CD4-positive, alpha-beta T cell treated with Interleukin-10 for 1 hour (primary cell): ENCODE measurements around the gene SLC6A12.
"Not testable (repeated sequence)": the region's sequence is repeated elsewhere in the genome, so short reads cannot be mapped to it uniquely, and the experiment has no call there.

Source experiments
- DNase-seq: peaks from one replicate; pipeline ENCODE4 v3.0.0-alpha.2; 2020

Gene SLC6A12

GRCh38 chr12:234019-234418 is 20.1 kb upstream of the SLC6A12 start:
- no peak for DNase-seq

GRCh38 chr12:233615-233968 is 19.6 kb upstream of the SLC6A12 start:
- DNase-seq: no peak

GRCh38 chr12:232731-233614 is 19.0 kb upstream of the SLC6A12 start:
- DNase-seq: no peak

GRCh38 chr12:230925-231671 is 17.1 kb upstream of the SLC6A12 start:
- DNase-seq: no peak

- no peak for DNase-seq
These were observed 15.7 kb upstream of the SLC6A12 start for GRCh38 chr12:229441-230191.

- no peak for DNase-seq
These were observed 14.9 kb upstream of the SLC6A12 start for GRCh38 chr12:228846-229200.

GRCh38 chr12:227923-228845 is 14.2 kb upstream of the SLC6A12 start:
- DNase-seq: no peak

- DNase-seq: no peak
These were observed 13.4 kb upstream of the SLC6A12 start for GRCh38 chr12:227286-227915.

GRCh38 chr12:226401-226800 is 12.4 kb upstream of the SLC6A12 start:
- no peak for DNase-seq

GRCh38 chr12:225012-225411 is 11.1 kb upstream of the SLC6A12 start:
- no peak for DNase-seq

- no peak for DNase-seq
These were observed 10.4 kb upstream of the SLC6A12 start for GRCh38 chr12:224330-224729.

GRCh38 chr12:223841-224240 is 9.9 kb upstream of the SLC6A12 start:
- no peak for DNase-seq

GRCh38 chr12:221736-222135 is 7.8 kb upstream of the SLC6A12 start:
- no peak for DNase-seq

- no peak for DNase-seq
These were observed 7.1 kb upstream of the SLC6A12 start for GRCh38 chr12:220946-221550.

- no peak for DNase-seq
These were observed 6.5 kb upstream of the SLC6A12 start for GRCh38 chr12:220491-220890.

GRCh38 chr12:219891-220352 is 6.0 kb upstream of the SLC6A12 start:
- DNase-seq: peak; percentile 45

GRCh38 chr12:218728-219590 is 5.0 kb upstream of the SLC6A12 start:
- DNase-seq: no peak

- no peak for DNase-seq
These were observed 4.3 kb upstream of the SLC6A12 start for GRCh38 chr12:218221-218620.

- not testable (repeated sequence) for DNase-seq
These were observed 3.1 kb upstream of the SLC6A12 start for GRCh38 chr12:217029-217428.

GRCh38 chr12:215116-215515 is 1.2 kb upstream of the SLC6A12 start:
- no peak for DNase-seq
